GM19372 (cell line): ENCODE measurements around the gene MAPK8IP1.

Experiments
- ATAC-seq: cut with Tn5 transposase; IDR thresholded peaks from one replicate; pipeline ENCODE4 v1.9.1; 2021; ENCODE audit warnings: mild to moderate bottlenecking, low read depth, moderate library complexity; ENCODE audit not compliant: unreplicated experiment

MAPK8IP1 gene

GRCh38 chr11:45924036-45924915 lies 38.8 kb downstream of the MAPK8IP1 start:
- no peak for ATAC-seq

- ATAC-seq, result no peak
Measured at GRCh38 chr11:45924927-45925326, 39.5 kb downstream of the MAPK8IP1 start.

DNA sequence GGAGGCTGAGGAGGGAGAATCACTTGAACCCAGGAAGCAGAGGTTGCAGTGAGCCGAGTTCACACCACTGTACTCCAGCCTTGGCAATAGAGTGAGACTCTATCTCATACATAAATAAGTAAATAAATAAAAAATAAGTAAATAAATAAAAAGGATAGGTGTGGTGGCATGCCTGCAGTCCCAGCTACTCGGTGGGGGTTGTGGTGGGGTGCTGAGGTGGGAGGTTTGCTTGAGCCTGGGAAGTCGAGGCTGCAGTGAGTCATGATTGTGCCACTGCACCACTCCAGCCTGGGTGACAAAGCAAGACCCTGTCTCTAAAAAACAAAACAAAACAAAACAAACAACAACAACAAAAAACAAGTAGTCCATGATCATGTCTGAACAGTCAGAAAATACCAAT lies 40.1 kb downstream of the MAPK8IP1 start:
- ATAC-seq, result no peak

GRCh38 chr11:45926001-45926401 lies 40.5 kb downstream of the MAPK8IP1 start:
- ATAC-seq, result no peak

GRCh38 chr11:45926536-45927331 lies 41.3 kb downstream of the MAPK8IP1 start:
- ATAC-seq, result no peak

DNA sequence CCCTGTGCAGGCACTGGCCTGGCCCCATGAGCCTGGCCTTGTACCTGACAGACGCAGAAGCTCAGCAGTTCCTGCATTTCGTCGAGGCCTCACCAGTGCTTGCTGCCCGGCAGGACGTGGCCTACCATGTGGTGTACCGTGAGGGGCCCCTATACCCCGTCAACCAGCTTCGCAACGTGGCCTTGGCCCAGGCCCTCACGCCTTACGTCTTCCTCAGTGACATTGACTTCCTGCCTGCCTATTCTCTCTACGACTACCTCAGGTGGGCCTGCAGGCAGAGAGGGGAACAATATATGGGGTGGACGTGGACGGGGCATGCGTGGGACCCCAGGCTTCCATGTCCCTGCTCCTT lies 41.9 kb downstream of the MAPK8IP1 start:
- ATAC-seq, result no peak

DNA sequence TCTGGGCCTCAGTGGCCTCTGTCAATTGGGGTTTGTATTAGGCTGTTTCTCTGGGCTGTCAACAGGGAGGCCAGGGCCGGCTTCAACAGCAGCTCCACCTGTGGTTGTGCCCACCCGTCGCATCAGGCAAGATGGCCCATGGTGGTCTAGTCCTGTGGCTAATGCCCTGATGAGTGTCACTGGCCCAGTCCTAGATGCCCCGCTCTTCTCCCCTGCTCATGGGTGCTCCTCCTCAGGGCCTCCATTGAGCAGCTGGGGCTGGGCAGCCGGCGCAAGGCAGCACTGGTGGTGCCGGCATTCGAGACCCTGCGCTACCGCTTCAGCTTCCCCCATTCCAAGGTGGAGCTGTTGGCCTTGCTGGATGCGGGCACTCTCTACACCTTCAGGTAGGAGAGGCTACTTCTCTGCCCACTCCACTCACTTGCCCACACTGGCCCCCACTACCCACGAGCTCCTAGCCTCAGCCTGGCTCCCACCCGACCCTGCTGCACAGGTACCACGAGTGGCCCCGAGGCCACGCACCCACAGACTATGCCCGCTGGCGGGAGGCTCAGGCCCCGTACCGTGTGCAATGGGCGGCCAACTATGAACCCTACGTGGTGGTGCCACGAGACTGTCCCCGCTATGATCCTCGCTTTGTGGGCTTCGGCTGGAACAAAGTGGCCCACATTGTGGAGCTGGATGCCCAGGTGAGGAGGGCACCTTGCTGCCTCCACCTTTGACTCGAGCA lies 42.4 kb downstream of the MAPK8IP1 start:
- no peak for ATAC-seq

- no peak for ATAC-seq
Measured at GRCh38 chr11:45928535-45929215, 43.2 kb downstream of the MAPK8IP1 start.

GRCh38 chr11:45929486-45930030 lies 44.1 kb downstream of the MAPK8IP1 start:
- ATAC-seq, result peak; percentile 13

- peak; percentile 95 for ATAC-seq
Measured at GRCh38 chr11:45930031-45930794, 44.8 kb downstream of the MAPK8IP1 start.

- no peak for ATAC-seq
Measured at GRCh38 chr11:45930951-45931570, 45.6 kb downstream of the MAPK8IP1 start.

DNA sequence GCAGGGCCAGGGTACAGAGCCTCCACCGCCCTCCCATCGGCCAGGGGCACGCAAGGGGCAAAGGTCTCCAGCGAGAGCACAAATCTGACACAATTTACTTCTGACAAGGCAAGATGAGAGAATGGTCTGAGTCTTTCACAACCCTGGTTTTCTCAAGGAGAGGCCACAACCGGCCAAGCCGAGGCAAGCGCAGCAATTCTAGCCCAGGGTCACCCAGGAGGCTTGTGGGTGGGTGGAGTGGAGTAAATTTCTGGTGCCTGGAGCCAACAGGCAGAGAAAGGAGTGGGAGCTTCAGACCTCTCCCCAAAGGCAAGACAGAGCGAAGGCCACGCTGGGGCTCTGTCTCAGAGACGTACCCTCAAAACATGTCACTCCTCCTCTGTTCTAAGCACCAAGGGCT lies 46.3 kb downstream of the MAPK8IP1 start:
- no peak for ATAC-seq

DNA sequence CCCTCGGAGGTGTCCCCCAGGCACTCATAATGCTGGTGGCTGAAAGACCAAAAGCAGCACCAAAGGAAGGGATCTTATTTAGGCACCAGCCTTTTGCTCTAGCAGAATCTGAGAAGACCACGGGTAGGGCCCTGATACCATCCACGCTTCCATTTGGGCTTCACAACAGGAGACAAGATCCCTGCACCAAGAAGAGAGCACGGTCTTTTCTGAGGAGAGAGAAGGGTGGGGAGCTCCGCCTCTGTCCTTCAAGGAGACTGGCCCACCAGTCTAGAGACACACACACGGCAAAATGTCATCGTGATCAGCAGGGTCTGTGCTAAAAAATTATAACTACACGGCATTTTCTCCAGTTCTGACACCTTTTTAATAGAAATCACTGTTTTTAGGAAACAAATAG lies 46.8 kb downstream of the MAPK8IP1 start:
- no peak for ATAC-seq

DNA sequence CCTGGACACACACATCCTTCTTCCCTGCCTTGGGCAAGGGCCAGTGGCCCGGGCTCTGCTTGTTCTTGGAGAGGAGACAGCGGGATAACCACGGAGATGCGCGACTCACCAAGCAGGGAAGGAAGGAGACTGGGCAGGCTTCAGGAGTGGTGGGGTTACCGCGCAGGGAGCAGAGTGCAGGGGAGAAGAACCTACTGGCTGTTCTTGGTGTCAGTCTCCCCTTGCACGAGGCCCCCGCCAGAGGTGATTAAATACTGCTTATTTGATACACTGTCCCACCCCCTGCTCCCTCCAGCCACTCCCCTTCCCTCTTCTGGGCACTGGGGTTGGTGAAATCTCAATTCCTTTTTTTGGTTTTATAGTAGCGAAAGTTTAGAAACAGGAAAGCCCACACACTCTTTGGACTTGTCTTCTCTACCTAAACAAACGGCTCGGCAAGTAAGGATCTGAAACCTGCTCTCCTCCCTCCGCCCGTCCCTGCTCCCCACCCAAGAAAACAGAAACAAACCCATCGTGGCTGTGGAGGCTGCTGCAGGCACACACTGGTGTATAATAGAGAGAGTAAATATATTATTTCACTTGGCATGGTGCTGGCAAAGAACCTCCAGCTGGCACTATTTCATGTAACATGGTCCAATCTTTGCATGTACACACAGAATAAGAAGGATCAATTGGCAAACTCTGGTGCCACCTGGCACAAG lies 47.8 kb downstream of the MAPK8IP1 start:
- no peak for ATAC-seq

GRCh38 chr11:45933846-45934579 lies 48.6 kb downstream of the MAPK8IP1 start:
- ATAC-seq, result no peak

DNA sequence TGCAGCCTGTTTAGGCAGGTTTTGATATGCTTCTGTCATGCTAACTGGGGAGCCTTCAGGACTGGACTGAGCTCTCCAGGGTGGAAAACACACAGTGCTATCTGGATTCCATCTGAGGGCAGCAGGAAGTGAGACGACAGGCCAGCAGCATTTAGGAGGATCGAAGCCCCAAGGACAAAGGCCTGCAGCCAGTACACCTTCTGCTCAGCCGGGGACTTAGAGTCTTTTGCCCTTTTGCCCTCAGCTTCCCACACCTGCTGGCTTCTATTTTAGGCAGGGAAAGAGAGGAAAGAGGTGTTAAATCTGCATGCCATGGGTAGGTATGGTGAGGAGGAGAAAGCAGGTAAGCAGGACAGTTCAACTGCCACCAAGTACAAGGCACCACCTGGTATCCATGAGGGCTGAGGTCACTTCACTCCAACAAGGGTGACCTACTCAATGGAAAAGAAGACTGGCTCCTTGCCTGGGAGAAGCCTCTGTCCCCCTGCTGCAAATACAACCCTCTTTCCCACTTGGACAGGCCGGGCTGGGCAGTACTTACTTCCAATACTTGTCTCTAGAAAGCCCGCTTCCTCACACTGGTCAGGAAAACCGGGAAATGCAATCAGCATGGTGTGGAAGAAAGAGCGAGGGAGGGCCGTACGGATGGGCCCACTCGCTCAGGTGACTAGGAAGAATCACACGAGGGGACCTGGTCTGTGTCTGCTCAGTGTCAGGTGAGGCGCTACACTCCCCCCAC lies 49.3 kb downstream of the MAPK8IP1 start:
- ATAC-seq, result no peak
